HG03108 (cell line): ENCODE measurements around the gene LRP4.

ENCODE experiments used
- ATAC-seq: cut with Tn5 transposase; IDR thresholded peaks from one replicate; pipeline ENCODE4 v1.9.1; 2021; ENCODE audit warnings: moderate library complexity; ENCODE audit not compliant: unreplicated experiment

Gene LRP4

DNA sequence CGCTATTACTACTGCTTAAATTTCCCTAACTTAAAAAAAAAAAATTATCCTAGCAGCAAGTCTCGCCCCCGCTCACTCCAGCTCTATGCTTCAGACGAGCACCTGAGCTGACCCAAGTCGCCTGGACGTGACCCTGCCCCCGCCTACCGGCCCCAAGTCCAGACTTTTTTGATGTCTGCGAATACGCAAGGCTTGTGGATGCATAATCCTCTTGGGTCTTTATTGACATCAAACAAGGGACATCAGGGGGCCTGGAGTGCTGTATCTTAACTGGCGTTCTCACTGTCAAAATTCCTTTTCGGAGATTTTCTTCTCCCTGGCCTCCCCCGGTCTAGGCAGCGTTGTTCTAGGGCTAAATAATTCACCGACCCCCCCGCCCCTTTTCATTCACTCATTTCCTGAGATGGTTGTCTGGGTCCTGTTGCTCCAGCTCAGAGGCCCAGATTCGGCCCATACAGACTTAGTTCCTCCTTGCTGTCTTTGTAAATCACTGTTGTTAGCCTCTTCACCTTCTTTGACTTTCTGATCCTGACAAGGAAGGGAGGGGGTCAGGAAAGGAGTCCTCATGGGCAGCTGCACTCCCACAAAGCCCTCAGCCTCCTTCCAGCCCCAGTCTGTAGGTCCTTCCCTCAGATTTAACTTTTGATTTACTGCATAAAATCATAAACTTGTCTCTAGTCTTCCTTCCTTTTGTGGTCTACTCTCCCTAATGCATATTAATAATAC lies 601 bp upstream of the LRP4 start:
- no peak for ATAC-seq

DNA sequence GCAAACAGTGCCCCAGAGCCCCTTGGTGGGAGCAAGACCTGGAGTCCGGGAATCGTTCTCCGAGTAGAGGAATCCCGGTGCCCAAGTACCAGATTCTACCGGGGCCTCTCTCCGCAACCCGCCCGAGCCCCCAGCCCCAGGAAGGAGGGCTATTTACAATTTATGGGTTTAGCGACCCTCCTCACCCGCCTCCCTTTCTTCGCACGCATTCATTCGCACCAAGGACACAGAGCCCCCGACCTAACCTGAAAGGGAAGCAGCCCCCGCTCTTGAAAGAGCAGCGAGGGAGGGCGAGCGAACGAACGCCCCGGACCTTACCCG lies 628 bp downstream of the LRP4 start:
- ATAC-seq, result no peak

DNA sequence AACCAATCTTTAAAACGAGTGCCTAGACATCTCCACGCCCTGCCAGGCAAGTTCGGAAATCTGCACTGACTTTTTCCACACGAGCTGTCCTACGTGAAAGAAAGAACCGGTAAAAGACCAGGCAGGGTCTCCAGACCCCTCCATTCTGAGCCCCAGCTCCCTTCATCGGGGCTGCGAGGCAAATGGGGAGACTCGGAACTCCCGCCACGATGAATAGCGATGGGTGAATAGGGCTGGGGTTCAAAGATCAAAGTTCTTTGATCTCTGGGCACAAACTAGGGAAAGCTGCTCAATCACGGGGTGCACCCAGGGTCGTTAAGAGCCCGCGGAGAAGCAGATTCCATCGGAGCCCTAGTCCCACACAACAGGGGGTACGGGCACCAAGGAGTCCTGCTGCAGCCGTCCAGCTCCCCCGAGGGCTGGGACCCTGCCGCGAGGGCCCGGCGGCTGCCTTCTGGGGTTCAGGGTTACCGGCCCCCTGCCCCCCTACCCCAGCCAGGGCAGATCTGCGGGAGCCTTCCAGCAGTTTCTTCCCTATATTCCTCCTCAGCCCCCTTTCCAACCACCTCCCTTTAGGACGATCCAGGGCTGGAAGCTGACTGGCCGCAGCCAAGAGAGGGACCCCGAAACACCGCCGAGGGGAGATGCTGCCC lies 1.1 kb downstream of the LRP4 start:
- ATAC-seq, result no peak

DNA sequence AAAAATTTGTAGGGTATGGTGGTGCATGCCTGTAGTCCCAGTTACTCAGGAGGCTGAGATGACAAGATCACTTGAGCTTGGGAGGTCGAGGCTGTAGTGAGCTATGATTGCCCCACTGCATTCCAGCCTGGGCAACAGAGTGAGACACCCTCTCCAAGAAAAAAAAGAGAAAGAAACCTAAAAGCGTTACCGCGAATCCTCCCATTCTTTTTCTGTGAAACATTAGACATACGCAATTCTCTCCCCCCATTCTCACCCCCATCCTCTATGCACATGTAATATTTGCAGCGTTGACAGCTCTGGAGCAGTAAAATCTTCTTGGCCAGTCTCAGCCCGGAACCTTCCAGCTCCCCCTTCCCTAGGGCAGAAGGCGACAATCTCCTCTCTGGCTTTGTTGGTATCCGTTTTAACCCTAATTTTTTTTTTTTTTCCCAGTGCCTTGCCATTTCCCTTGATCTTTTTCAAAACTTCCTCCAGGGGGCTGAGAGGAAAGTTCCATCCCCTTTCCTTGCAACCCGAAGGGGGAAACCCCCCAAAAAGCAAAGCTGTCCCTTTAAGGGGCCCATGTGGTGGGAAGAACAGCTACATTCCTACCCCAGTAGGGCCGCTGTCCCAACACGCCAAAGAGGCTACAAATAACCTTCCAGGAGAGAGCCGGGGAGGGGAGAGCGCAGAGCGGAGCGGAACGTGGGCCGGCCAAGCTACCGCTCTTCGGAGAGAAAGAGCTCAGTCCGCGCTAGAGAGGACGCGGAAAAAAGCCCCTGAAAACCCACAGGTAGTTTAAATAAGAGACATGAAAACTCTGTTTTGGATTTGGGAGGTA lies 1.9 kb downstream of the LRP4 start:
- ATAC-seq, result no peak

DNA sequence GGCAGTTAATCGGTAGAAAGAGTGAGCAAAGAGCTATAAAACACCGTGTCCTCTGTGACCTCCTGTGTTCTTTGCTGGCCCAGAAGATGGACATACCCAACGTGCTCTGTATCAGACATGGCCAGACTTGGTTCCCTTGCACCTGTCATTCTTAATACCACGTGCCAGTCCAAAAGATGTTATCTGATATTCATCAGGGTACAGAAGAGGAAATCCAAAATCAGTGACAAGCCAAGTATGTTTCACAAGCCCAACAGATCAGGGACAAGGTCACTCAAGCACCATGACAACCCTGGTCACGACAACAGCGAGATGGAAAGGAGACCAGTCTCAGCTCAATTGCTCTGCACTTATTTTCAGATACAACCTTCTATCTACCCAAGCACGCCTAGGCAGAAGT lies 3.4 kb downstream of the LRP4 start:
- no peak for ATAC-seq

DNA sequence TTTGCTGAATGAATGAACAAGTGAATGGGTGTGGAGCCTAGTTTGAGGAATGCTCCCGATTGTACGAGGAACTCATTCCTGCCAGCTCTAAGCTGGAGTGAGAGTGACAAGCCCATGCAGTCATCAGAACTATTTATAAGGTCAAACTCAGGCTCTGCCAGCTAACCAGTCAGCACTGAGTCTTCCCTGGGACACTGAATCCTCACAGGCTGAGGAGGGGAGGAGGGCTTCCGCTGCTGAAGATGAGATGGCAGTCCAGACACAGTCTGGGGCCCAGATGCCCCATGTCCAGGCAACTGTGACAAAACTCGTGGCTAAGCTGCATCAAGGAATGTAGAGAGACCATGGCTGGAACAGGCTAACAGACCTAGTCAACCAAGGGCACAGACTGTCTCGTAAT lies 4.0 kb downstream of the LRP4 start:
- no peak for ATAC-seq

DNA sequence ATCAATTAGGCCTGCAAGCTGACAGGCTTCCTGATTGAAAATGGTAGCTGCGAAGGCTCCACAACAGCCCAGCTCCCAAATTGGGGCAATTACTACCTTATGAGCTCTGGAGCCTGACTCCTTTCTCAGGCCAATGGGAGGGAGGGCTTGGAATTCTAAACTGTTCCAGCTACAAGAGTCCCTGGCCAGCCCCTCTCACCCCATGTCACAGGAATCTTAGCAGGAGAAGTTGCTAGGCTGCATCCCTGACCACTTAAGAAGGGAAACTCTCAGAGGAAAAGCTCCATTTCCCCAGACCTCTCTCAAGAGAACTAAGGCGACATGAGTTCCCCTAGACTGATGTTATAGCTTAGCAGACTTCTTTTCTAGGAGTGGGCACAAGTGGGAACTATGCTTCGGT lies 4.9 kb downstream of the LRP4 start:
- no peak for ATAC-seq

DNA sequence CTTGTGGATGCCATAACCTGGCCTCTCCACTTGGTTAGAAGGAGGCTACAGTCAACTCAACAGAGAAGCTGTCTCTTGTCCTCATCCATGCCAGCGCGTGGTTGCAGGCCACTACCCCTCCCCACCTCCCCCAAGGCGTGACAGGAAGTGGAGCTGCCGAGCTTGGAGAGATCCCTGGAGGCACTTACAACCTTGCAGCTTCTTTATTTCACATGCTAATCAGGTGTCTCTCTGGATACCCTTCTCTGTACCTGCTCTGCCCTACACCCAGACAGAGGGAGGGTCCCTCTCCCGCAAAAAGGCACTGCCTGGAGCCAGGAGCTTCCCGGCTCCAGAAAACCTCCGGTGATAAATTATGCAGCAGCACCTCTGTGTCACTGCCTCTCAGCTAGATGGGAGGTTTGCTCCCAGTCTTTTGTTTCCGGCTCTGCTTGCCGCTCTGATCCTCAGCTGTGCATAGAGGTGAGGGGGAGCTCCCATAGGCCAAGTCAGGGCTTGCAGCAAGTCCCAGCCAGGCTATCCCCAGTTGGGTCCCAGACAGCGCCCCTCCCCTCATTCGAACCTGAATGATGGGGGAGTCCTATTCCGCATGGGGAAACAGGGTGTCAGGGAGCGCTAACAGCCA lies 5.7 kb downstream of the LRP4 start:
- no peak for ATAC-seq

DNA sequence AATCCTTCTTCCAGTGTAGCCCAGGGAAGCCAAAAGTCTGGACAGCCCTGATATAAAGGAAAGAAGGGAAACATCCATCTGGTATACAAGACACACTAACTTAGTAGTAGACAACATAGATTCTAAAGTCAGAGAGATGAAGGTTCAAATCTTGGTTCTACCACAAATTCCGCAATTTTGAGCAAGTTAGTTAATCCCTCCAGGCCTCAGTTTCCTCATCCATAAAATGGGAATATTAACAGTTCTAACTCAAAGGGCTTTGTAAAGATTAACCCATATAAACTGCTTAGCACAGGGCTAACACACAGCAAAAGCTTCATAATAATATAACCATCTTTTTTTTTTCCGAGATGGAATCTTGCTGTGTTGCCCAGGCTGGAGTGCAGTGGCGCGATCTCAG lies 10.7 kb downstream of the LRP4 start:
- no peak for ATAC-seq

DNA sequence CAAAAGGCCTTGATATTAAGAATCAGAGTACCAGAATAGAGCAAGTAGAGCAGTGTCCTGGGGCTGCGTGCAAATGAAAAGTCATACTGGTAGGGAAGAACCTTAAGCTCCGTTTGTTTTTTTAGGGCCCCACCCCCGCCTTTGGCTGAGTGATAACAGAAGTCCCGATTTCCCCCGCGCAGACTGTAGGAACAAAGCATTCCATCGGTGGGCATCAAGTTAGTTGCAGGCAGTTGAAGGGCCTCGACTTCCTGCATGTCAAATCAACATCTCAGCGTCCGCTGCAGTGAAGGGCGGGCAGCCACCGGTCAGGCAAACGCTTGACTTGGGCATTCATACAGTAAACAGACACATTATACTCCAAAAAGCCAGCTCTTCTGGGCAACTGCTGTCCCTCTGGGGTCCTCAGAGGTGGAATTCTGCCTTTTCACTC lies 11.7 kb downstream of the LRP4 start:
- no peak for ATAC-seq

DNA sequence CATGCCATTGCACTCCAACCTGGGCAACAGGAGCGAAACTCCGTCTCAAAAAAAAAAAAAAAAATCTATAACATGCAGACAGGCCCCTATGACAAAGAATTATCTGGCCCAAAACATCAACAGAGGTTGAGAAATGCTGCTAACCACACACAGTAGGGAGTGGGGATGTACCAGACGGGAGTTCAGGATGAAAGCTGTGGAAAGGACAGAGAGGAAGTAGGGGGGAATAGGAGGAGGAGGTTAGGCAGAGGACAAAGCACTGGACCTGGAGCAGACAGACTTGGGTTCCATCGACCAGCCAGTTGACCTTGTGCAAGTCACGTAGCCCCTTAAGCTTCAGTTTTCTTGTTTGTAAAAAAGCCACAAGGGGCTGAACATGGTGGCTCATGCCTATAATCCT lies 12.5 kb downstream of the LRP4 start:
- ATAC-seq, result no peak

DNA sequence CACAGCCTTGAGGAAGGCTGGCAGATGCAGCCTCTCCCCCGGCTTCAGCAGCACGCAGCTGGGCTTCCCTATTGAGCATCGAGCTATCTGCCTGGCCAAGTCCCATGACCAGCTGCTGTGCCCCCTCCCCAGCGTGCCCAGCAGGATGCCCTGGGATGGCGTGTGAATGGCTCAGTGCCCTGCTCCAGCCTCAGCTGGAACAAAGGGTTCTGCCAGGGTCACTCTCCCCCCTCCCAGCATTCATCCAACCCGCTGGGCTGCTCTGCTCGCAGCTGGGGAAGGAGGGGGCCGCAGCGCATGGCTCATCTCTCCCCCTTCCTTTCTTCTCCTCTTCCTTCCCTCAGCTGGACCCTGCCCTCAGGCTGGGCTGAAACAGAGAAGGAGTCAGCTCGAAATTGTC lies 14.5 kb downstream of the LRP4 start:
- no peak for ATAC-seq

DNA sequence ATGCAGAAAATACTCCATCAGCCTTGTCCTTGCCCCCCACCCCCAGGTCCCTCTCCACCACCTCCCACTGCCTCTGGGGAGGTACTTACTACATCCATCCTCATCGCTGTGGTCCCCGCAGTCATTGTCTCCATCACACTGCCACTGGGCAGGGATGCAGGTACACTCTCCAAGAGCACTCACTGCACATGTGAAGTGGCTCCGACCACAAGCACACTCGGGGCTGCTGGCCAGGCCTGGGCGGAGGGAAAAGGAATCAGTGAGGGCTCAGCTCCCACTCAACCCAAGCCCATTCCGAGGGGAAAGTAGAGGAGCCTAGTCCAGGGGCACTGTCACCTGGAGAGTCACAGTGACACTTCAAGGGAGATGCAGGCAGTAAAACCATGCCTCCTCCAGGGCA lies 15.7 kb downstream of the LRP4 start:
- no peak for ATAC-seq

DNA sequence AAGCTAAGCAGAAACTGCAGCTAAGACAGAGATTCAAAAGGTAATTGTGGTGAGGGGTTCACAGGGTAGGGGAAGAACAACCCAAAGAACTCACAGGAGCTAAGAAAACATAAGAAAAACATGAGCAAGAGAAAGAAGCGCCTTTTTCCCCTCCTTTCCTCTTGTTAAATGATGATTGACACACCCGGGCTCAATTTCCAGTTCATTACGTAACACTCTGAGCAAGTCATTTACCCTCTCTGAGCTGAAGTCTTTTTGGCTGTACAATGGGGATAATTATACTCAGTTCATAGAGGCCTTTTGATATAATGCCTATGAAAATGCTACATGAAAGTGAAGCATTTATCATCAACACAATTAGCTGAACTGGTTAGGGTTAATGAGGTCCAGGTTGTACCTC lies 17.2 kb downstream of the LRP4 start:
- ATAC-seq, result no peak

DNA sequence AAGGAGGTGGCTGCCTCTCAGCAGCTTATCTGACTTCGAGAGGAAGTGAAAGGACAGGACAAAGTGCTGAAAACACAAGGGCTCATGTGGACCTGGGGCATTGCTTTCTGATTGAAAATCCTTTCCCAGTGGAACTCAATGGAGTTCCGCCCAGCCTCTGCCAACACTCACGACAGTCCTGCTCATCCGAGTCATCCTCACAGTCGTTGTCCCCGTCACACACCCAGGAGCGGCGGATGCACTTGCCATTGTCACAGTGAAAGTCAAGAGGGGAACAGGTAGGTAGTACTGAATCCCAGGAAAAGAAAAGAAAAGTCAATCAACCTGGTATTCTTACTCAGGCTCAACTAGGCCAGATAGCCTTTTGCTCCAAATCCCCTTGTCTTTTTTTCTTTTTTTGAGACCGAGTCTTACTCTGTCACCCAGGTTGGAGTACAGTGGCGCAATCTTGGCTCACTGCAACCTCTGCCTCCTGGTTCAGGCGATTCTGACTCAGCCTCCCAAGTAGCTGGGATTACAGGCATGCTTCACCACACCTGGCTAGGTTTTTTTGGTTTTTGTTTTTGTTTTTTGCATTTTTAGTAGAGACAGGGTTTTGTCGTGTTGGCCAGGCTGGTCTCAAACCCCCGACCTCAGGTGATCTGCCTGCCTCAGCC lies 18.1 kb downstream of the LRP4 start:
- no peak for ATAC-seq

DNA sequence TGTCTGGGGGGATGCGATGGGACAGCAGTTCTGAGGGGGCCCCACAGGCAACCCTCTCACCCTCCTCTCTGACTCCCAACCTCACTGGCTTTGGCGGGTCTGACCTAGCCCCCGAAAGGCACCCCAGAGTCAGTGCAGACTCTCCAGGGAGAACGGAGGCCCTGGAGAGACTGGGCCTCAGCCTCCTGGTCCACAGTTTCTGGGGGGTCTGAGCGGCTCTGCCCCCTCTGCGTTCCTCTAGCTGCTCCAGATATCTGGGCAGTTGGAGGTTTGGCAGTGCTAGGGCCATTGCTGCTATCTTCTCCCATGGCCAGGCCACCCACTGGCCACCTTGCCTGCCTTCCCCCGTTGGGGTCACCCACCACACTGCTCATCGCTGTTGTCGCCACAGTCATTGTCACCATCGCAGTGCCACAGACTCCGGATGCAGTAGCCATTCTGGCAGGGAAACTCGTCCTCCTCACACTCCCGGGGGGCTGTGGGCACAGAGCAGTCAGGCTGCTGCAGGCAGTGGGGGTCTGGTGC lies 18.8 kb downstream of the LRP4 start:
- ATAC-seq, result no peak

DNA sequence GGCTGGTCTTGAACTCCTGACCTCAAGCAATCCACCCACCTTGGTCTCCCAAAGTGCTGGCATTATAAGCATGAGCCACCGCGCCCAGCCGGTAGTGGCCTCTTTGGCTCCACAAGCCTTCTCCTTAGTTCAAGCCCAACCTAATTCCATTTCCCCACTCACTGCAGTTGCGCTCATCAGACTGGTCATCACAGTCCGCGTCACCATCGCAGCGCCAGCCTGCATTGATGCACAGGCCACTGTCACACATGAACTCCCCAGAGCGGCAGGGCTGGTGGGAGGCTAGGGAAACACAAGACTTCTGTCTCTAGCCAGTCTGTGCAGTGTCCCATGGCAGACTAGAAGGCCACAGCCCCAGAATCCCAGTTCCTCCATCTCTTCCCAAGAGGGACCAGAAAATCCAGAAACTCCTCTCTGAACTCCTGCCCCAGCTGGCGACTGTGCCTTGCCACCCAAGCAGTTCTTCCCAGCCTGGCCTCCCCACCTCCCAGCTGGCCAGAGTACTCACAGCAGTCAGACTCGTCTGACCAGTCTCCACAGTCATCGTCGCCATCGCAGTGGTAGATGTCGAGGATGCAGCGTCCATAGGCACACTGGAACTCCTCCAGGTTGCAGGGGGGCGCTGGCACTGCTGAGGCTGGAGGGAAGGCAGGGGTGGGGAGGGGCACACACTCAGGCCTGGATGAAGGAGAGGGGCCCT lies 19.8 kb downstream of the LRP4 start:
- ATAC-seq, result no peak

DNA sequence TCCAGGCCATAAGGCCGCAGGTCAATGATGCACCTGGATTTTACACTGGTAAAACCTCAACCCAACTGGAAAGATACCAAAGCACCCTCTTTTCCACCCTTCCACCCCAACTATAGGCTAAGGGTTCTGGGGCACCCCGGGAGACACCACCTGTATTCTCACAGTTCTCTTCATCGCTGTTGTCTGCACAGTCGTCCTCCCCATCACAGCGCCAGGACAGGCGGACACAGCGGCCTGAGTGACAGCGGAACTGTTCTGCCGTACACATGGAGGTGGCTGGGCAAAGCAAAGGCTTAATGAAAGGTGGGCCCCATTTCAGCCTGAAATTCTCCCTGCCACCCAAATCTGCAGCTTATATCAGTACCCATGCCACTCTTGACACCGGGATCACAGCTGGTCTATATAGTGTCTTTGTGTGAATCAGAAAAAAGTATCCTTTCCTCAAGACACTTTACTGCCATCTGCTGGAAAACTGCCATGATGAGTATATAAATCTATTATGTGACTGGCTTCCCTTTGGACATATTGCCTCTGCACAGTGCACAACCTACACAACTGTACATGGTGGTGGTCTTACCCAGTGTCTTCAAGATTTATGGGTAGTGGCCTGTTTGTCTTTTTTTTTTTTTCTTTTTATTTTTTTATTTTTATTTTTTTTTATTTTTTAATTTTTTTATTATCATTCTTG lies 21.5 kb downstream of the LRP4 start:
- no peak for ATAC-seq

DNA sequence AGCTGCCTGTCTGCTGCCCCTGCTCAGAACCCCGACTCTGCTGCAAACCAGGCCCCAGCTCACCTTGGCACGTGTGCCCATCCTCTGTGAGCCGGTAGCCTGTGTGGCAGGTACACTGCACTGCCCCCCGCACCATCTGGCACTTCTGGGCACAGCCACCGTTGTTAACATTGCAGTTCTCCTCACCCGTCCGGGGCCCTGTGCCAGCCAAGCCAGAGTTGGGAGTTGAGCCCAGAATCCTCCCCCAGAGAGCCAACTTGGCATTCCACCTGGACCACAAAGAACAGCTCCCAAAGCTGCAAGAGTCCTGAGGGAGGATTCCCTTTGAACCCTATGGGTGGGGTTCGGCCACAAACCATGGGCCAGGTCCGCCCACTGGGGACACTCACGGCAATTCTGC lies 22.5 kb downstream of the LRP4 start:
- ATAC-seq, result no peak

DNA sequence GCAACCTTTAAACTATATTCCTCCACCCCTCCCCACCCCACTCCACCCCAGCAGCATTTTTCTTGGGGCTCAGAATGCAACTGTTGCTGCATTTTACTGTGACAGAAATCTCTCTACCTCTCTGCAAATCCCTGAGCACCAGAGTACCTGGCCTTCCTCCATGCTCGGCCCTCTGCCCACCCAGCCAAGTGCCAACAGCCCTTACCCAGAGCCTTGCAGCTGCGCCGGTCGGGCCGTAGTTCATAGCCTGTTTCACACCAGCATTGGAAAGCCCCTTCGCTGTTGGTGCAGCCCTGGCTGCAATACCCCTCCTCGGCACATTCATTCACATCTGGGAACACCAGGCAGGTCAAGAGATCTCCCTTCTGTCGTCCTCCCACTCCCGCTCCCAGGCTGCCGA lies 23.4 kb downstream of the LRP4 start:
- ATAC-seq, result no peak
